Trophoblast cell (in vitro differentiated cells and primary cell): ENCODE measurements around the gene NR2F1.

Experiments used
- DNase-seq, 2 donors: peaks; one replicate each; pipeline ENCODE4 v3.0.0-alpha.2; 2016
- H2AFZ ChIP-seq: 2 replicates; pipeline ENCODE4 v1.6.1; 2013; ENCODE audit warnings: low read length, moderate library complexity, mild to moderate bottlenecking; ENCODE audit not compliant: insufficient read depth, poor library complexity
- H2AK5ac ChIP-seq: 2 replicates; pipeline ENCODE4 v1.6.1; 2013; ENCODE audit warnings: mild to moderate bottlenecking, low read length
- H2BK120ac ChIP-seq: 2 replicates; pipeline ENCODE4 v1.6.1; 2013; ENCODE audit warnings: low read length, mild to moderate bottlenecking, moderate library complexity; ENCODE audit not compliant: insufficient read depth, poor library complexity
- H2BK12ac ChIP-seq: 2 replicates; pipeline ENCODE4 v1.6.1; 2013; ENCODE audit warnings: mild to moderate bottlenecking, low read length, moderate library complexity
- H2BK5ac ChIP-seq: 2 replicates; pipeline ENCODE4 v1.6.1; 2013; ENCODE audit warnings: low read length, low read depth, moderate library complexity, mild to moderate bottlenecking; ENCODE audit not compliant: poor library complexity
- H3K14ac ChIP-seq: 2 replicates; pipeline ENCODE4 v1.6.1; 2013; ENCODE audit warnings: mild to moderate bottlenecking, low read length
- H3K18ac ChIP-seq: 2 replicates; pipeline ENCODE4 v1.6.1; 2013; ENCODE audit warnings: mild to moderate bottlenecking, low read length
- H3K23ac ChIP-seq: 2 replicates; pipeline ENCODE4 v1.6.1; 2013; ENCODE audit warnings: low read length
- H3K27ac ChIP-seq: 2 replicates; pipeline ENCODE4 v1.5.1; 2013; ENCODE audit warnings: low read depth, mild to moderate bottlenecking, inconsistent platforms, low read length, moderate library complexity
- H3K27me3 ChIP-seq: 2 replicates; pipeline ENCODE4 v1.6.1; 2013; ENCODE audit warnings: inconsistent platforms, mild to moderate bottlenecking, low read length, moderate library complexity; ENCODE audit not compliant: insufficient read depth
- H3K36me3 ChIP-seq, 2 experiments: 1 replicate in 1 of 2; 2 replicates in 1 of 2; pipeline ENCODE4 v1.6.1; 2013; ENCODE audit warnings: low read length in 2 of 2, mild to moderate bottlenecking in 2 of 2, moderate library complexity in 1 of 2; ENCODE audit not compliant: insufficient read depth in 2 of 2, control insufficient read depth in 1 of 2
- H3K4ac ChIP-seq: 2 replicates; pipeline ENCODE4 v1.6.1; 2013; ENCODE audit warnings: low read depth, mild to moderate bottlenecking, low read length, moderate library complexity
- H3K4me1 ChIP-seq, 2 experiments: 1 replicate in 1 of 2; 2 replicates in 1 of 2; pipeline ENCODE4 v1.6.1; 2013; ENCODE audit warnings: low read length in 2 of 2, mild to moderate bottlenecking in 2 of 2, moderate library complexity in 1 of 2; ENCODE audit not compliant: insufficient read depth in 2 of 2, control insufficient read depth in 1 of 2
- H3K4me2 ChIP-seq: 2 replicates; pipeline ENCODE4 v1.6.1; 2013; ENCODE audit warnings: inconsistent platforms, mild to moderate bottlenecking, low read length, moderate library complexity
- H3K4me3 ChIP-seq: 2 replicates; pipeline ENCODE4 v1.5.1; 2013; ENCODE audit warnings: mild to moderate bottlenecking, low read depth, low read length, inconsistent platforms
- H3K79me1 ChIP-seq: one replicate; pipeline ENCODE4 v1.6.1; 2013; ENCODE audit warnings: low read length
- H3K79me2 ChIP-seq: 2 replicates; pipeline ENCODE4 v1.6.1; 2013; ENCODE audit warnings: low read length, mild to moderate bottlenecking; ENCODE audit not compliant: control insufficient read depth, insufficient read depth, poor library complexity
- H3K9ac ChIP-seq: 2 replicates; pipeline ENCODE4 v1.6.1; 2013; ENCODE audit warnings: mild to moderate bottlenecking, low read length
- H3K9me3 ChIP-seq: 2 replicates; pipeline ENCODE4 v1.6.1; 2013; ENCODE audit warnings: low read depth, mild to moderate bottlenecking, control low read depth, inconsistent platforms, low read length; ENCODE audit not compliant: insufficient read depth
- H4K12ac ChIP-seq: 2 replicates; pipeline ENCODE4 v1.6.1; 2013; ENCODE audit warnings: low read depth, mild to moderate bottlenecking, low read length, moderate library complexity
- H4K8ac ChIP-seq: 2 replicates; pipeline ENCODE4 v1.6.1; 2013; ENCODE audit warnings: low read depth, mild to moderate bottlenecking, low read length, moderate library complexity
- H4K91ac ChIP-seq: one replicate; pipeline ENCODE4 v1.6.1; 2013; ENCODE audit warnings: low read depth, mild to moderate bottlenecking, low read length, moderate library complexity
- whole genome bisulfite sequencing: extraction: QIAGEN DNeasy Blood & Tissue Kit; methylation state at CpG from one replicate; pipeline ENCODE4 v1.1.7; 2013; ENCODE audit warnings: missing lambda C conversion rate; ENCODE audit not compliant: insufficient read length, insufficient coverage; ENCODE audit errors: extremely low coverage; 5-methylcytosine and 5-hydroxymethylcytosine counted together

The NR2F1 gene

DNA sequence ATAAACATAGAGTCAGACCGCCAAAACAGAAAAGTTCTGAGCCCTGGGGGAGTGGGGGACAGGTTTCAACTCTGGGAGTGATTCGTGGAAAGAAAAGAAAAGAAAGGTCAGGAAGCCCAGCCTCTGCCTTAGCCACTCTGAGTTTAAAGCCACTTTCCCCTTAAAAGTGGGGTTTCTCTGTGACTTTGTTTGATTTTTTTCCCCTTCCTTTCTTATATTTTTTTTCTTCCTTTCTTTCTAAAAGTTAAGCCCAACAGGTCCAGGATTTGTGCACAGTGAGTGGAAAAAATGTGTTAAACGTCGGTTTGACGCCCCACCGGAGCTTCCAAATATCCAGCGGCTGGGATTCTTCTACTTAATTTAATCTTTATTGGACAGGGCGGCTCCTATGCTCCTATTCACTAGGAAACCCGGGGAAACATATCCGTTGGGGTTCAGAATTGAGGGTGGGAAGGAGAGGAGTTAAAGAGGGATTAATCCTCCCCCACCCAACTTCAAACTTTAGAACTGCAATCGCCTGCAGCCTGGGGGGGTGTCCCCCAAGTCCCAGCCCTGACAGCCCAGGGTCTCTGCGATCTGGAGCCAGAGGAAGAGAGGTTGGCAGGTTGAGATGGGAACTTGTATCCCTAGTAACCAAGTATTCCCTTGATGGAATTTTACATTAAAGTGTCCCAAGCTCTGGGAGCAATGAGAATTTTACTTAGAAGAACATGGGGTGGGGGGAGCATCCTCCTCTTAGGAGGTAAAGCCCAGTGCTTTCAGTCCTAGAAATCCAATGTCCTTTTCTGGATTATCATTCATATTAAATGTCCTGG is 8.3 kb upstream of the NR2F1 start:
- no peaks in the 10 kb centered on the region for H3K79me1 ChIP-seq
- peaks cover 5 to 13% of the 10 kb centered on the region in 2 experiments for H3K4me1 ChIP-seq
- H3K4me3 ChIP-seq, result no peak overlapping the region
- DNase-seq, result no peak
- H3K9me3 ChIP-seq, result peaks cover 7% of the 10 kb centered on the region
- no peaks in the 10 kb centered on the region for H3K79me2 ChIP-seq
- no peak overlapping the region for H4K8ac ChIP-seq
- H2BK12ac ChIP-seq, result no peak overlapping the region
- no peak overlapping the region for H3K27ac ChIP-seq
- no peak overlapping the region for H2BK5ac ChIP-seq
- H3K4ac ChIP-seq, result no peak overlapping the region
- H3K18ac ChIP-seq, result no peak overlapping the region
- H3K27me3 ChIP-seq, result peaks cover 84% of the 10 kb centered on the region
- no peak overlapping the region for H2AK5ac ChIP-seq
- no peak overlapping the region for H4K91ac ChIP-seq
- no peak overlapping the region for H2AFZ ChIP-seq
- no peak overlapping the region for H3K9ac ChIP-seq
- no peak overlapping the region for H3K14ac ChIP-seq
- no peaks in the 10 kb centered on the region for H3K36me3 ChIP-seq
- H3K23ac ChIP-seq, result no peak overlapping the region
- H2BK120ac ChIP-seq, result no peak overlapping the region
- no CpG with 5 or more reads among the region's 12 CpGs for WGBS
- no peak overlapping the region for H4K12ac ChIP-seq
- no peak overlapping the region for H3K4me2 ChIP-seq

DNA sequence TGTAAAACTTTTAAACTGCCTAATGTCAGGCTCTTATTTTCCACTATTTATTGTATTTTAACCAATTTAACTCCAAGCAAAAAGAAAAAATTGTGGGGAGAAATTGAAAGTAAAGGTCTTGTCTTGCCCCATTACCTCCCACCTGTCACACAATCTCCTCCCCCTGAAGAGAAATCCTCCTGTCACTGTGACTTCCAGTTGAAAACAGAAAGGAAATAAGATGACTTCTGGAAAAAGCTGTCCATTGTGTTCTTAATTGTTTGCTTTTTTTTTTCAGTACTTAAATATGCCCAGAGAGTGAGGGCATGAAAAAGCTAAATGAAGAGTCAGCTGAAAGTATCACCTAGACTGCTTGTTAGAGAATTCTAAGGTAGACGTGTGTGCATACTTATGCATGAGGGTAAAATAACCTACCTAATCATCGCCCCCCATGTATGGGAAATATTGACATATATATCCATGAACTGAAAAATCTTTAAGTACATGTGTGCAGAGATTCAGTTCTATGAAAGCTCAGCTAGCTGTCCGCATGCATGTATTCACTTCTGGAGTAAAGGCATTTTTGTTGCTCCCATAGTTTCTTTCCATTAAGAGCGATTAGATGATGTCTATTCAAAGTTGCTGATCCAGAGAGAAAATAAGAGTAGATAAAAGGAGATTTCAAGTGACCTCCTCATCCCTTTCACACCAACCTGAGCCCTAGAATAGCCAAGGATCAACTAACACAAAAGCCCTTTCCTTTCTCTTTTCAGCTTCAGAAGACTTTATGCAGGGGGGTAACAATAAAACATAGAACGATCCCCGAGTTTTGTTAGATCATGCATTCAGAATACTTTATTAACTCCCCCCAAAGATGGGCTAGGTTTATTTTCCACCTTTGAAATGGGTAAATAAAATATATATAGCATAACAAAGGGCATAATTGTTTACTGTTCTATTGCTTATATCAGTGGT is 7.3 kb upstream of the NR2F1 start:
- Histone ChIP-seq H2AFZ (no peak overlapping the region), H3K4me1 (peaks cover 9 to 16% of the 10 kb centered on the region in 2 experiments), H2BK120ac (no peak overlapping the region), H3K4ac (no peak overlapping the region), H2BK12ac (no peak overlapping the region), H4K91ac (no peak overlapping the region), H3K79me2 (no peaks in the 10 kb centered on the region), H3K27ac (no peak overlapping the region), H3K4me3 (no peak overlapping the region), H3K9ac (no peak overlapping the region), H3K27me3 (peaks cover 84% of the 10 kb centered on the region), H3K36me3 (no peaks in the 10 kb centered on the region), H4K12ac (no peak overlapping the region), H3K9me3 (peaks cover 7% of the 10 kb centered on the region), H4K8ac (no peak overlapping the region), H2BK5ac (no peak overlapping the region), H3K23ac (no peak overlapping the region), H3K4me2 (no peak overlapping the region), H2AK5ac (no peak overlapping the region), H3K18ac (no peak overlapping the region), H3K14ac (no peak overlapping the region), H3K79me1 (no peaks in the 10 kb centered on the region)
- DNase-seq, result no peak
- no CpG with 5 or more reads among the region's 6 CpGs for WGBS

DNA sequence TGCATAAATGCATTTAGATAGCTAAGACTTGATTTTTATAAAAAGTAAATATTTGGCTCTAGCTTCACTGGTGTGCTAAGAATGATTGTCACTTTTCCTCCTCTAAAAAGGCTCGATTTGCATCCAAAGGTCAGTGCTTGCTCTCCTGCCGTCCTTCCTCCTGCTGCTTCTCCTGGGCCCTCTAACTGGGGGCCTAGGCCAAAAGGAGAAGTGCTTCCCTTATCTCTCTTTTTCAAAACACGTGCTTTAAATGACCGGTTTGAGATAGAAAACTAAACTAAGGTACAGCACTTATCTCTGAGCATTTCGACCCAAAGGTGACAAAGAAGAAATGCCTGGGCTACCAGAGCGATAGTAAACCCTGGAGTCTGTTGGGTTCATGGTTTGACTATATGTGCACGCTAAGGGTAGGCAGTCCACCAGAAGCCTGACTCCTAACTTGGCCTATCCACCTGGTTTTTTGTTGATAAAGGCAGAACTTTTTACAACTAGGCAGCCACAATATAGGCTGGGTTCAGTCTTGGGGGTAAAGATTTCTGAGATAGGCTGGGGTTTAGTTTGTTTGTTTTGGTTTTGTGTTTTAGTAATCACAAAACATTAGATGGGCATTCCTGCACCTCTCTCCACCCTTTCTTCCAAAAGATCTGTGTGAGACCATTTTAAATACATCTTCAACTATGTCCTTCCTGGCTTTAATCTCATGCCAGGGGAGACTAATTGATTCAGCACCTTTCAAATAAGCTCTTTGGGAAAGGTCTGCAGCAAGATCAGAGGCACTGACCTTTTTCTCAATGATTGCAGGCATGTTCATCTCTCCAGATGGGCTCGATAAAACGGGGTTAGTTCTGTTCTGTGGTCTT is 5.8 kb upstream of the NR2F1 start:
- H3K79me2 ChIP-seq, result no peaks in the 10 kb centered on the region
- no peak overlapping the region for H3K4me3 ChIP-seq
- peaks cover 76% of the 10 kb centered on the region for H3K27me3 ChIP-seq
- H4K91ac ChIP-seq, result no peak overlapping the region
- no peak overlapping the region for H3K14ac ChIP-seq
- no peak overlapping the region for H4K8ac ChIP-seq
- H3K79me1 ChIP-seq, result no peaks in the 10 kb centered on the region
- no peak overlapping the region for H3K18ac ChIP-seq
- no peak overlapping the region for H3K4ac ChIP-seq
- no peak overlapping the region for H2AFZ ChIP-seq
- no peak overlapping the region for H3K9ac ChIP-seq
- no peak overlapping the region for H2AK5ac ChIP-seq
- H2BK5ac ChIP-seq, result no peak overlapping the region
- WGBS, result no CpG with 5 or more reads among the region's 9 CpGs
- H3K4me1 ChIP-seq, result peaks cover 9 to 13% of the 10 kb centered on the region in 2 experiments
- no peak overlapping the region for H3K27ac ChIP-seq
- no peak overlapping the region for H4K12ac ChIP-seq
- H3K36me3 ChIP-seq, result no peaks in the 10 kb centered on the region
- DNase-seq, result no peak
- no peak overlapping the region for H3K23ac ChIP-seq
- peaks cover 2% of the 10 kb centered on the region for H3K9me3 ChIP-seq
- no peak overlapping the region for H2BK12ac ChIP-seq
- no peak overlapping the region for H2BK120ac ChIP-seq
- H3K4me2 ChIP-seq, result no peak overlapping the region
